T-helper 2 cell treated with Interferon-gamma antibody and Interleukin-4, amounts not matched to agents 100 ng/mL and 5 ng/mL, for 36 hours (primary cell): ENCODE data around the gene ANP32B. TPM values are rescaled to one million over a fixed set of nuclear protein-coding genes. Genes with fewer than 3 reads are reported as not detected.
"Not testable (repeated sequence)": the region's sequence is repeated elsewhere in the genome, so short reads cannot be mapped to it uniquely, and the experiment has no call there.

Experiments used
- intact Hi-C: fragments of 100-400 bp; cut with micrococcal nuclease; formaldehyde crosslinking; loops from one replicate; pipeline ENCODE4 v1.15.1; 2023
- total RNA-seq: library from RNA; stranded (reverse); gene quantifications from 2 replicates; pipeline ENCODE4 v1.2.3, GENCODE V29; 2022

The ANP32B gene
- total RNA-seq, 1 donor from 2014 or later, result 309 TPM

DNA sequence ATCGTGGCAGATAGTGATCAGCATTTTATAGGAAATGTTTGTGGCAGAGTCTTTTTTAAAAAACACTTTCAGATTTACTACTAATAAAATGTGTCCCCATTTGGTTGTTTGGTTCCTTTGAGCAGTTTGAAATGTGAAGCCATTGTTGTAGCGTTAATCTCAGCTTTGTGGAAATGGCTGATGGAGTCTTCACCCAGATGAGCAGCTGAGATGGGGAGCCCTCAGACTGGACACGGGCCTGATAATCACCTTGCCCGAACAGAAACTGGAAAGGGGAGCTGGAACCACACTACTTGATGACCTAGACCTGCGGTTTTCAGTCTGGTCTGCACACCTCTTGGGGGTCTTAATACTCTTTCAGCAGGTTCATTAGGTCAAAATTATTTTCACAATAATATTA is 20.6 kb upstream of the ANP32B start:
- intact Hi-C loops, result no loop called here

DNA sequence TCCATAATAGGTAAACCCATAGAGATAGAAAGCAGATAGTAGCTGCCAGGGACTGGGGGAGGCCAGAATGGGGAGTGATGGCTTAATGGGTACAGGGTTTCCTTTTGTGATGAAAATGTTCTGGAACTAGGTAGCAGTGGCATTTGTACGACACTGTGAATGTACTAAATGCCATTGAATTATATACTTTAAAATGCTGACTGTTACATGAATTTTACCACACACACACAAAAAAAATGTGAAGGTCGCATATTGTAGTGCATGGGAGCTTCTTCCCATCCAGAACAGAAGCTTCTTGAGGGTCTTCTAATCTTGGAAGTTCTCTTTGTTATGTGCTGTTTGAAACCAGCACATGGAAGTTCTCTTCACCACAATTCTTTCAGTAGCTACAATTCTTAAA is 19.9 kb upstream of the ANP32B start:
- intact Hi-C loops, result no loop called here

DNA sequence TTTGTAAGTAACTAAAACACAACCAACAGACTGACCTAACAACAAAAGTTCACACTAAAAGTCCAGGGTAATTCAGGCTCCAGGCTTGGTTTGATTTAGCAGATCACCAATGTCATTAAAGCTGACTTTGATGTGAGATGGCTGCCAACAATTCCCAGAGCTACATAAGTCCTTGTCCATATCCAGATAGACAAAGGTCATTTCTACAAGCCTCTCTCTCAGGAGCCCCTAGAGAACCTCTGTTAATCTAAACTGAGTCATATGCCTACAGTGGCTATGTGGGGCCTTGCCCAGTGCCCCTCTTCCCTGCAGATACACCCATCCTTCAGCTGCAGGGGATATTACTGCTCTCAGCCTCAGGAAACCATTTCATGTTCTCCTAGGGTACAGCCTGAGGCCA is 18.2 kb upstream of the ANP32B start:
- intact Hi-C loops, result no loop called here

DNA sequence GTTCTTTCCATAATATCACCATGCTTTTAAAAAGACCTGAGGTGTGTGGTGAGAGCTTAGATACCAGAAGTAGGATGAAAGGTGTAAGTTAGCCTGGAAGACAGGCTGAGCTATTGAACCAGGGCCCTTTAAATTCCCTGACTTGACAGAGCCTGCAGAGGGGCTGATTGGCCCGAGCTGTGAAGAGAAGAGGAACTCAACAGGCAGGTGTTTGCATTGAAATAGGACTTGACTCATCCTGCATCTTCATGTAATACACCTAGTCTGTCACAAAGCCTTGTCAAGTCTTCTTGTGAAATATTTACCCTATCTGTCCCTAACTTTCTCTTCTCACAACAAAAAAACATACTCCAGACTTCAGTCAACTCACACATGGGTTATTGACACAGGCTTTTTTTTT is 16.6 kb upstream of the ANP32B start:
- intact Hi-C loops, result no loop called here

DNA sequence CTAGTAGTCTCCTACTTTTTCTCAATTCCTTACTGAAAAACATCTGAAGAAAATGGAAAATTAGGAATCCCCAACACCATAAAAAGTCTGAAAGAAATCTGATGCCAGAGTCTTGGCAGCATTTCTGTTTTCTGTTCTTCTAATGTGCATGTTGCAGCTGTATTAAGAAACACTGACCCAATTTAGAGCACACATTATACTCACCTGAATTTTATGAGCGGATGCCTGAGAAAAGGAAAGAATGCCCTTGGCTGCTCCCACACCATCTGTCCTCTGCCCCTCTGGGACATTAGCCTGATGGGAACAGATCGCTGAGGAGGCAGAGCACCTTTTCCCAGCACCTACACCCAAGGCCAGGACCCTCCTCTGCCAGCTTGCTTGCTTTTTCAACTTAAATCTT is 14.1 kb upstream of the ANP32B start:
- intact Hi-C loops, result no loop called here

DNA sequence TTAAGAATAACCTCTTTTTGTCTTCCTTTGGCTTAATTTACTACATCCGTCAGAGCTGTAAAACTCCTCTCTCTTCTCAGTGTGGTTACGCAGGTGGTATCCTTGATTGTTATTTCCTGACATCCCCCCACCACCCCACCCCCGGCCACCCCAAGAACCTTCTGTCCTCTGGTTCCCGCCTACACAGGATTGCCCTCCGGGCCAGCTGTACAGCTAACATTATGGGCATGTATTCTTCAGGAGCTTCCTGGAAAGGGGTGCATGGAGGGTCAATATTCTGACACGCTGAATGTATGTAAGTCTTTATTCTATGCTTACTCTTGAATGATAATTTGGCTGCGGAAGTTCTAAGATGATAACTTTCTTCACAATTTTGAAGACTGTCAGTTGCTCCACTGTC is 13.0 kb upstream of the ANP32B start:
- intact Hi-C loops, result no loop called here

DNA sequence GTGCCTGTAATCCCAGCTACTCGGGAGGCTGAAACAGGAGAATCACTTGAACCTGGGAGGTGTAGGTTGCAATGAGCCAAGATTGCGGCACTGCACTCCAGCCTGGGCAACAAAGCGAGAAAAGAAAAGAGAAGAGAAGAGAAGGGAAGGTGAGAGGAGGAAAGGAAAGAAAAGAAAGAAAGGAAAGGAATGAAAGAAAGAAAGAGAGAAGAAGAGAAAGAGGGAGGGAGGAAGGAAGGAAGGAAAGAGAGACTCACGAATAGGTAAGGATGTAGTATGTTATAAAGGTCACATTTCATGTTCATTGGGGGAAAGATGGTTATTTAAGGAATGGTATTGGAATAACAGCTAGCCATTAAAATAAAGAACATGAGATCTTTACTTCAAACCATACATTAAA is 10.4 kb upstream of the ANP32B start:
- intact Hi-C loops, result no loop called here

DNA sequence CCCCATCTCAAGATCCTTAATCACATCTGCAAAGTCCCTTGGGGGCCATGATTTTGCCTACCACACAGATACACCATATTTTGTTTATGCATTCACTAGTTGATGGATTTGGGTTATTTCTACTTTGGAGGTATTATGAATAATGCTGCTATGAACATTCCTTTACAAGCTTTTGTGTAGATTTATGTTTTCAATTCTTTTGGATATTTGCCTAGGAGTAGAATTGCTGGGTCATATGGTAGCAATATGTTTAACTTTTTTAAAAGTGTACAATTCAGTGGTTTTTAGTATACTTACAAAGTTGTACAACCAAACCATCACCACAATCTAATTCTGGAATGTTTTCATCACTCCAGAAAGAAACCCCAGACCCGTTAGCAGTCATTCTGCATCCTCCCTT is 7.8 kb upstream of the ANP32B start:
- intact Hi-C loops, result no loop called here

DNA sequence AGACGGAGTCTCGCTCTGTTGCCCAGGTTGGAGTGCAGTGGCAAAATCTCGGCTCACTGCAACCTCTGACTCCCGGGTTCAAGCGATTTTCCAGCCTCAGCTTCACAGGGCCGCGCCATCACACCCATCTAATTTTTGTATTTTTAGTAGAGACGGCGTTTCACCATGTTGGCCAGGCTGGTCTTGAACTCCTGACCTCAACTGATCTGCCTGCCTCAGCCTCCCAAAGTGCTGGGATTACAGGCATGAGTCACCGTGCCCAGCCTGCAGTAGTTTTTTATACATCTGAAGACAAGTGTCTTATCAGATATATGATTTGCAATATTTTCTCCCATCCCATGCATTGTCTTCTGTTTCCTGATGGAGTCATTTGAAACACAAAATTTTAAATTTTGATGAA is 6.5 kb upstream of the ANP32B start:
- intact Hi-C loops, result not testable (repeated sequence)

DNA sequence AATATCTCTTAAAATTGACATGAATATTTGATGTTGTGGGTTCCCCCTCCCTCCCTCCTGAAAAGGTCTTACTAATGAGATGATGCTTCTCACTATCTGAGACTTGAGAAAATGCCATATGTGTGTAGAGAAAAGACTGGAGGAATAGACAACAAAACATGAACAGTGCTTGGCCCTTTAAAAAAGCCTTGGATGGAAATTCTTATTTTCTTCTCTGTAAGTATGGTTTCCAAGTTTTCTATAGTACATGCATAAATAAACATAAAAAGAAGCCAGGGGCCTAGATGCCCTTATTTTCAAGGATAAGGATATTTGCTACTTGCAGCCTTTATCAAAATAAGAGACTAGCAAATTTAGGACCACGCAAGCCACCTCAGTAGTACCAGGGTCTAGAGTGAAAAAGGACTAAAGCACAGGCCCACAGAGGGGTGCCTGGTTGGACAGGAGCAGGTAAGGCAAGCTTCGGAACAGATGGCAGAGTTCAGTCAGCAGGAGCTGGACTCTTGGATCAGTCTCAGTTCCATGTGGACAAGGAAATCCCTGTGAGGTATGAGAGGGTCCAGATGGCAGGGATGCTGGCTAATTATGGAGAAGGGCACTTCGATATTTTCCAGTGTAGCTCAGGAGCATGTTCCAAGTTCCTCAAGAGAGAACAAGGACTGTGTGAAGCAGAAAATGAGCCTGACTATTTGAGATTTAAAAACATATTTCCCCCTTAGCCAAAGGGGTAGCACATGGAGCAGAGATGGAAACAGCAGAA is 4.6 kb upstream of the ANP32B start:
- intact Hi-C loops, result no loop called here

DNA sequence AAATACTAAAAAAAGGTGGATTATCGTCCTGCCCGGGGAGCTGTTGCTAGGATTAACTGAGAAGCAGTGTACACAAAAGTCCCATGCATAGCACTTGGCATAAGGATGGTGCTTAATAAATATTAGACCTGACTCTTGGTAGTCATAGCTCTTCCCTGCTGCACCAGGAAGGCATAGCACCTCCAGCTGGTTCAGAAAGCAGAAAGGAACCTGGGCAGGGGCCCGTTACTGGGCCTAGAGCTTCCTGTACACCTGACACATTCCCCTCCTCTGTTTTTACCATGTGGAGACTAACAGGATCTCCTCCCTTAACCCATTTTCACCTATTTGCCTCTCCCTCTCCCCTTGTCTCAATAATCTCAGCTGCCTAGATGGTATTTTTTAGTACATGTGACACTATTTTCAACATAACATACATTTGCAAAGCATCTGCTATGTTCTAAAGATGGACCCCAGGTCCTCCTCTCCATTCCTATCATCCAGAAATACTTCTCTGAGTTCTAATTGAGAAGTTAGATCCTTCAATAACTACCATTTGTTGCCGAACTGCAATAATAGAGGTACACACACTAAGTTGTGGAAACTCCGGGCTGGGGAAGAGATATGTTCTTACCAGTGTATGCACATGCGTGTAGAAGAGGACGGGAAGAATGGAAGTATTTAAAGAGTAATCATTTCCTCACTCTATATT is 3.2 kb upstream of the ANP32B start:
- intact Hi-C loops, result loop anchor here (5.0 kb wide), 2 partner anchors 43 to 127 kb away; partner anchors contain the start of gene HEMGN

DNA sequence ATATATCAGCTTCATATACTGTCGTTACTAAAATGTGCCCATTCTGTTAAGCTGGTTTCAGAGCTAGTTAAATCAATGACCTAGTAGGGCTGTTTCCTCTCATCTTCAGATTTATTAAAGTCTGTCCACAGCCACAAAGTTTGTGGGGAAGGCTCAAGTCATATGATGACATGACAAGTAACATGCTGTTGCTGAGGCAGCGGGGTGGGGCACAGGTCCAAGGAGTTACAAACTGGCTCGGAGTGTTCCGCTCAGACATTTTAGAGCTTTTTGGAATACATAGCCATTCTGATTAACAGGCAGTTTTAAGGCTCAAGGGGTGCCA is 2.7 kb upstream of the ANP32B start:
- intact Hi-C loops, result loop anchor here (5.0 kb wide), 2 partner anchors 43 to 127 kb away; partner anchors contain the start of gene HEMGN

DNA sequence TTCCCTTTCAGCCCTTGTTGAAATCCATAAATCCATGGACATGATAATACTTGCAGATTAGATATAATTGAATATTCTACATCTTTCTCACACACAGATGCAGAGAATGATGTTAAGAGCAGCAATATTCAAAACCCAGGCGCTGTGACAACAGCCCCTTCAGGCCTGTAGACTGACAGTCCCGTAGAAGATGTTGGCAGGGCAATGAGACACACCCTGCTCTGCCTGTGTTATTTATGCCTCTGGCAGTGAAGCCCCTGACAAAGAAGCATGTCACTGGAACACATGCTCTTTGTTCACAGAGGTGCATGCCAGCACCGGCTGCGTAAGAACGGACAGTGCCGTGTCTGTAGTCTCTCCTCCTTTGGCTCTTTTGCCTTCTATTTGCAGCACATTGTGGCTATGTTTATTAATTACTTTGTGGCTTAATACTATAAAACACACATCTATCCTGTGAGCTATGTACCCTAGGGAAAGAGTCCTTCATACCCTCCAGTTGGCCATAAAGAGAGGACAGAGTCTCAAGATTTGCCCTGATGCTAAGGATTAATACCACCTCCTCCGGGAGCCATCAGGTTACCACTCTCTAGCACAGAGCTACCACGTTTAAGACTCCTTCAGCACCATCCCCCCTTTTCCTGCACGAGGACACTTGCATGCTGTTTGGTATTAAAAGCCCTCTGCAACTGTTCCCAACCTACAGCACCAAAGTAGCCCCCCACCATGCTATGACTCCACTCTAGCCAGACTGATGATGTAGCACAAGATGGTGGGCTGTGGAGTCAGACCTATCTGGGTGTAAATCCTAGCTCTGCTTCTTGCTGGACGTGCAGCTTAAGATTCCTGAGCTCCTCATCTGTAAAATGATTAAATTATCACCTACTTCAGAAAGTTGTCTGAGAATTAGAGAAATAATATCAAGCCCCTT is 2.0 kb upstream of the ANP32B start:
- intact Hi-C loops, result loop anchor here (5.0 kb wide), 2 partner anchors 44 to 126 kb away; partner anchors contain the start of gene HEMGN

DNA sequence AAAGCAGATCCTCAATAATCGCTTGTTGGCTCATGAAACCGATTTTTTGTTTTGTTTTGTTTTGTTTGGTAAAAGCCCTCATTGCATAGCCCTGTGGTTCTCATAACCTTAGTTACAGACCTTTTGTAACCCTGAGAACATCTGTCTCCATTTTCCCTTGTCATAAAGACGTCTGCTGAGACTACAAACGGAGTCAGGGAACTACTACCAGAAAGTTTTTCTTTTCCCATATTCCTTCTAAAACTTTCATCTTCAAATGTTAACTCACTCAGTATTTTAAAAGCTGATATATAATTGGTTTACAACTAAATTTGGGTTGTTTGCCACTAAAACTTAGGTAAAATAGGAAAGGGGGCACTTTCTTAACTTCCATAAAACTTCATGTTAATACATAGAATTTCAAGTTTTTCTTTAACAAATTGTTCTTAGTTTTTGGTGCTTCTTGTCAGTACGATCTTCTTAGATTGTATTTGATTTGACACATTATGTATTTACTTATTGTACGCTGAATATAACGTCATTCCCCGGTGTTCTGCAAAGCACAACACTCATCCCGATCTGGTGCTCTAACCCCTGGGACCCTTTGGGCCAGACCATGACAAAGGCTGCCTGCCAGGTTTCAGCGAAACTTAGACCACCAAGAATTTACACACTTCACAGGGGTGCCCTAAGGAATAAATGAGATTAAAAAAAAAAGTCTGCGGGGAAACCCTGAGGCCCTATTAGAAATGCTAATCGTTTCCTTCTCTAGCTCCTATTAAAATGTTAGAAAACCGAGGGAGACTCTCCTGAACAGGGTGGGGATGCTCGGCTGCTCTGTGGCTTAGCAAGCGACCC is 1.1 kb upstream of the ANP32B start:
- intact Hi-C loops, result loop anchor here (2.0 to 5.0 kb wide), 3 partner anchors 45 to 349 kb away; partner anchors contain the start of genes HEMGN, NCBP1 and TSTD2

DNA sequence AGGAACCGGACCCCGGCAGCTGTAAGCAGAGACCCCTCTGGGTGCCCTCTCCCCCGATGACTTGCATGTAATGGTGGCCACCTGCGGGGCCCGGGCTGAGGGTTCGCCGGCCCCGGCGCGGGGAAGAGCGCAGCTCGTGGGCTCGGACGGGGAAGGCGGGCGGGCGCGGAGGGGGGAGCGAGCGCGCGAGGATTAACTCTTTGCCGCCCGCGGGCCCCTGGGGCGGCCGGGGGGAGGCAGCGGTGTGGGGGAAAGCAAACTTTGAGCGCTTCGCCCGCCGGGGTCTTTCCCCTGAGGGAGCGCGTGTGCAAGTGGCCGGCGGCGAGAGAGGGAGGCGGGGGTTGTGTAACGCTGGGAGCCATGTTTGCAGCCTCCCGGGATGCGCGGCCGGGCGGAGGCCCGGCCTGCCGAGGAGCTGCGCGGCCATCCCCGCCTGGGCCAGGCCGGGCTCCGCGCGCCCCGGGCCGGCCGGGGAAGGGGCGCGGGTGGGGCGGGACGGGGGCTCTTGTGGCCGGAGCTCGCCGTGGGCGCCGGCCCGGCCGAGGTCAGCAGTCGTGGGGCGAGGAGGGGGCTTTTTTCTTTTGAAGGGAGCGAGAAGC is 547 bp downstream of the ANP32B start:
- intact Hi-C loops, result loop anchor here (1.0 to 5.0 kb wide), 6 partner anchors 46 to 351 kb away; partner anchors contain the start of genes HEMGN, NANS, NCBP1 and TBC1D2

DNA sequence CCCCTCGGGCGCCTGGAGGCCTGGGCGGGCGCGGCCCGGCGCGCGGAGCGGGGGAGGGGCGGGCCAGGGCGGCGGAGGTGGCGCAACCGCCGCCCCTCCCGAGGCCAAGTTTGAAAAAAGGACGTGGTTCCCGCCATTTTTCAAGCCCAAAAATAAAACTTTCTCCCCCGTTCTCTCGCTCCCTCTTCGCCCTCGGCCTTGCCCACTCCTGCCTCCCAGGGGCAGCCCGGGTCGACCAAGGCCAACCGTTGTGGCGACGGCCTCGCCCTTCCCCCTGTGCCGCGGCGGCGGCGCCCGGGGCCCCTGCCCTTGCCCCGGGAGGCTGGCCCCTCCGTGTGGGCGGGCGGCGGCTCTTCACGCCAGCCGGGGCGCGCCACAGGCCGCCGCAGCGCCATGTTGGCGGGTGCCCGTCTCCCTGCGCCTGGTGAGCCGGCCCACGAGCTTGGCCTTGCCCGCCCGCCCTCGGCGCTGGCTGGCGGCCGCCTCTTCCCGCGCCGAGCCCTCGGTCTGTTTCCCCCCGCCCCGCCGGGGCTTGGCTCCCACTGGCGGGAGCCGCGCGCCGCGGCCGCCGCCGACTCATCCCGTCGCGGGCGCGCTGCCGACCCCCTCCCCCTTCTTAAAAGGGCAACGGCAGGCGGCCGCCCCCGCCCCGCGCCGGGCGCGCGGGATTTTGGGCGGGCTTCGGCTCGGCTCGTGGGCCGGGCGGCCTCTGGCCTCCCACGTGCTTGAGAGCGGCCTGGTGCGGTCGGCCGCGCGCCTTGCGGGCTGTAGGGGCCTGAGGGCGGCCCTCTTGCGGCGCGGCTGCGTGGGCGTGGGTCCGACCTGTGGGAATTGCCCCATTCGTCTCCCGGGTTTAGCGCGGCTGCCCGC is 1.3 kb downstream of the ANP32B start:
- intact Hi-C loops, result loop anchor here (5.0 kb wide), 2 partner anchors 47 to 123 kb away; partner anchors contain the start of gene HEMGN

DNA sequence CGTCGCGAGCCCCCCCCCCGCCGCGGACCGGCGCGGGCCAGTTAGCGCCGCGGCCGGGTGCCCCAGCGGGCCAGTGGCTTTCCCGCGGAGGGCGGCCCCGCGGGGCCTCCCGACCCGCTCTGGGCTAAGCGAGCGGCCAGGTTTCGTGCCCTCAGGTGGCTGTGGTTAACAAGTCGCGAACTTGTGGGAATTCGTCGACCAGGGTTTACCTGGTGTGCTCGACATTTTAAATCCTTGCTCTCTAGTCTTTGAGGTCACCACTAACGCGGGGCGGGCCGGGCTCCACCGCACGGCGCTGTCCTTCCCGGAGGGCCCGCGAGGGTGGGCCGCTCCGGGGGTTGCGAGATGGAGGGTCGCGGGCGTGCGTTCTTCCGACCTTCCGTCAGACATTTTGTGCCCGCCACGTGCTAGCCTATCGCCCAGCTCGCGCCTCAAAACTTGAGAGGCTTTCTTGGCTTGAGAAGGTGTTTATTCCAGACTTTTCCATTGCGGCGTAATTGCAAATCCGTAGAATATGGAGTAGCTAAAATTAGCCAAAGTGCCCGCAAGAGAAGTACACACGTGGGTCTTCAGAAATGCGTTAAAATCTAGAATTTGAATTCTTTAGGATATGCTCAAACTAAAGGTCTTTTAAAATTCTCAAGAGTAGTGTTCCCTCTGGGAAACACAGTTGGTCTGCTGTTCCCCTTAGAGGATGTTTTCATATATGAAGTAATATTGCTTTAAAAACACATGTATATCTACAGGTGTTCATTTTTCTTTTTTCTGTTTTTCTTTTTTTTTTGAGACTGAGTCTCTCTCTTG is 2.1 kb downstream of the ANP32B start:
- intact Hi-C loops, result no loop called here

DNA sequence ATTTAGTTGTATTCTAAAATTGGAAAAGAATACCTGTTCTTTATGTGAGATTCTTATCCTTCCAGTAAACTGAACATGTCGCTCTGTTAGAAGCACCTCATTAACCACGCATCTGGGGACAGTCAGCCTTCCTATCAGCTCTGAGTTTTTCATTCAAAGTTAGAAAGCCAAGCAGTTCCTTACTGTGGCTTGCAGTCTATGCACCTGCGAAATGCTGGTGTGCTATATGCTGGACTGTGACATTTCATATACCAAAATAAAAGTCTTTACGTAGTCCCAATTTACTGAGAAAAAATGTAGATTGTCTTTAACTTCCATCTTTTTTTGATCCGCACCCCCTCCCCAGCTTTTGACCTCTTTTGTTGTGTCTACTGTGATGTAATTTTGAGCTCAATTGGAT is 4.3 kb downstream of the ANP32B start:
- intact Hi-C loops, result no loop called here
